HUDEP-2 (cell line): ENCODE results near the gene CKS2.

Experiments used
- DNase-seq, 76 experiments: peaks; one replicate each; lab custom pipeline; 2025; ENCODE audit not compliant: unreplicated experiment in 76 of 76; lab: John Stamatoyannopoulos, UW

The CKS2 gene

GRCh38 chr9:89345476-89345875 is 34.5 kb downstream of the CKS2 start:
- DNase-seq = no peak

- DNase-seq = no peak
These were observed 35.7 kb downstream of the CKS2 start for GRCh38 chr9:89346696-89347095.

- DNase-seq = no peak
These were observed 36.7 kb downstream of the CKS2 start for GRCh38 chr9:89347651-89348050.

- DNase-seq = no peak
These were observed 38.6 kb downstream of the CKS2 start for GRCh38 chr9:89349607-89350006.

- DNase-seq = no peak
These were observed 40.1 kb downstream of the CKS2 start for GRCh38 chr9:89350988-89351557.

GRCh38 chr9:89351584-89352300 is 40.7 kb downstream of the CKS2 start:
- DNase-seq = no peak

- no peak for DNase-seq
These were observed 41.5 kb downstream of the CKS2 start for GRCh38 chr9:89352451-89352850.

GRCh38 chr9:89352874-89353649 is 42.1 kb downstream of the CKS2 start:
- no peak for DNase-seq

- no peak for DNase-seq
These were observed 43.0 kb downstream of the CKS2 start for GRCh38 chr9:89353989-89354388.

GRCh38 chr9:89354471-89354870 is 43.5 kb downstream of the CKS2 start:
- no peak for DNase-seq

GRCh38 chr9:89356782-89357181 is 45.8 kb downstream of the CKS2 start:
- DNase-seq = no peak

- no peak for DNase-seq
These were observed 46.6 kb downstream of the CKS2 start for GRCh38 chr9:89357331-89358197.

- DNase-seq = no peak
These were observed 47.5 kb downstream of the CKS2 start for GRCh38 chr9:89358376-89358916.

- no peak for DNase-seq
These were observed 48.0 kb downstream of the CKS2 start for GRCh38 chr9:89358985-89359384.

- no peak for DNase-seq
These were observed 48.8 kb downstream of the CKS2 start for GRCh38 chr9:89359751-89360261.

- DNase-seq = no peak
These were observed 49.5 kb downstream of the CKS2 start for GRCh38 chr9:89360465-89360864.

GRCh38 chr9:89361031-89361430 is 50.0 kb downstream of the CKS2 start:
- no peak for DNase-seq

GRCh38 chr9:89361816-89362646 is 51.0 kb downstream of the CKS2 start:
- no peak for DNase-seq

- DNase-seq = no peak
These were observed 51.8 kb downstream of the CKS2 start for GRCh38 chr9:89362647-89363310.
